ENCODE data around the gene ATP5F1A.
A peak's percentile ranks its signal among the peaks of the same experiment; 100 is the strongest.
"Not testable (repeated sequence)": the region's sequence is repeated elsewhere in the genome, so short reads cannot be mapped to it uniquely, and the experiment has no call there.

Gene ATP5F1A

GRCh38 chr18:46097801-46098615 lies at the start of gene ATP5F1A:
TSS of gene ATP5F1A (minus strand) at chr18:46098296. CDS start at chr18:46098231, 65 bp downstream.
- DNase-seq: peak; percentile 87

DNA sequence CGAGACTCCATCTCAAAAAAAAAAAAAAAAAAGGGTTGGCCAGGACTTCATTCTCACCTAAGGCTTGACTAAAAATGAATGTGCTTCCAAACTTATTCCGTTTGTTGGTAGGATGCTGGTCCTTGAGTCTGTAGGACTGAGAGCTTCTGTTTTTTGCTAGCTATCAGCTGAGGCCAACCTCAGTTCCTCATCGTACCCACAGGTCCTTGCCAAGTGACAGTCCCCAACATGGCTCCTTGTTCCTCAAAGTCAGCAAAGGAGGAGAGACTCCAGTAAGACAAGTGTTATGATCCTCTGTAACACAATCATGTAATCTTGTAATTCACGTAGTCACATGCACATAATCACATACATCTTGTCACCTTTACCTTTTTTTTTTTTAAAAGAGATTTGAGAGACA lies 43.1 kb upstream of the ATP5F1A start:
- no peak for DNase-seq

GRCh38 chr18:46140173-46140572 lies 42.1 kb upstream of the ATP5F1A start:
- DNase-seq: no peak

DNA sequence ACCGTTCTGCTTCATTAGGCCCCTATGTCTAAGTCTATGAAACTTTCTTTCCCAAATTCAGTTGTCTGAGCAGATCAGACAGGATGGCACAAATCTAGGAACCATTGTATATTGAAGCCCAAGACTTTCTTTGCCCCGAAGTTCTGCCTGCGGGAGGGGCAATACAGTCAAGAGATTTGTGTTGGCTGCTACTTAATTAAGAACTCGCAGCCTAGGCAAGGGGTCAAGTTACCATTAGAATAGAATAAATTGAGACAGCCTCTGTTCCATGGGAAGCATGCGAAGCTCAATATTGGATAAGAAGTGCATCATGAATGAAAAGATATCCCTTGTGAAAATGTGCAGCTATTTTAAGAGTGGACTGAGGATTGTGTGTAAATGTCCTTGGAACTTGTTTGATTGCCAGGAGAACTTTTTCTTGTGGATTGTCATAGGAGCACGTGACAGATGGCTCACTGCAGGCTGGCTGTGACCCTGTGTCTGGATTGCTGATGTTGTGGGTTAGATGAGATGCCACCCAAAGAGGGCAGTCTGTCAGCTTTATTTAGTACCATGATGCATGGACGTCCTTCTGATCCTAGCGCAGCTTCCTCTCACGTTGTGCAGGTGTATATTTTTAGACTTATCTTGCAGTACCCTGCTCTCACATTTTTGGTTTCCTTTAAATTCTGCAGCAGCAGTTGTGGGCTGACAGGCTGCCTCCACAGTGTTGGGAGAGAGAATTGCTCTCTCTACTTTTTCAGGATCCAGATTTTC lies 37.0 kb upstream of the ATP5F1A start:
- no peak for DNase-seq

DNA sequence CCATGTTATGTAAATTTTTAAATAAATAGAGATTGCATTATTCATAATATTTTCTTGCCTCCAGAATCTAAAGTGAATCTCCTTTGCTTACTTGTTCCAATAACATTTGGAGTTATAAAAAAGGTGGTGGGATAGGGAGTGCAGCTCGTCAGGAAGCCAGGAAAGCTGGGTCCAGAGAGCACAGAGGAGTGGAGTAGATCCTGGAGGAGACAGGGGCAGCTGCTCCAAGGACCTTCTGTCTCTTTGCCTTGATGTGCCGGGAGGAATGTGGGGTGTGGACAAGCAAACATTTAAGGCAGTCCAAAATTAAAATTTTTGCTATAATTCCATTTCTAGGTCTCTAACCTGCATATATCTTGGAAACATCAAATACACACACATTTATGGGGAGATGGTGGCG lies 35.4 kb upstream of the ATP5F1A start:
- no peak for DNase-seq

- not testable (repeated sequence) for DNase-seq
Observed at GRCh38 chr18:46130549-46130948, 32.5 kb upstream of the ATP5F1A start.

GRCh38 chr18:46130061-46130460 lies 32.0 kb upstream of the ATP5F1A start:
- DNase-seq: no peak

- not testable (repeated sequence) for DNase-seq
Observed at GRCh38 chr18:46126625-46127024, 28.5 kb upstream of the ATP5F1A start.

DNA sequence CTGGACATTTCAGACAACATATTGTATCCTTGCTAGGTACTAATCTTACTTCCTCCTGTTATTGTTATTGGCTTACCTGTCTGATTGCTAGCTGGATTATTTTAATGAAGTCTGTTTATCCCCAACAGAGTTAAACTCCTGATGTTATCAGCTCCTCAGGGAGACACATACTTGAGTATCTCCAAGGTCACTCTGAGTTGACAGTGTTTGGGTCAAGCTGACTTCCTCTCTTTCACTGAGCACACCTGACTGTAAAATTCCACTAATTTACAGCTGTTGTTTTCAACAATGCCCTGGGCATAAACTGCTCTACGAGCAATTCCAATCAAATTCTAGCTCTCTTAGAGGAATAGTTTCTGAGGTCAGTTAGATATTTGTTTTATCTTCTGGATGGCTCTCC lies 15.7 kb upstream of the ATP5F1A start:
- no peak for DNase-seq

GRCh38 chr18:46110406-46110805 lies 12.3 kb upstream of the ATP5F1A start:
- no peak for DNase-seq

GRCh38 chr18:46109386-46109785 lies 11.3 kb upstream of the ATP5F1A start:
- no peak for DNase-seq

GRCh38 chr18:46104128-46104911 lies 6.2 kb upstream of the ATP5F1A start, which contains the start of gene HAUS1:
TSS of gene HAUS1 (plus strand) at chr18:46104385. CDS start at chr18:46104412, 27 bp downstream.
- peak; percentile 82 for DNase-seq

- DNase-seq: no peak
Observed at GRCh38 chr18:46099463-46099862, 1.4 kb upstream of the ATP5F1A start.

DNA sequence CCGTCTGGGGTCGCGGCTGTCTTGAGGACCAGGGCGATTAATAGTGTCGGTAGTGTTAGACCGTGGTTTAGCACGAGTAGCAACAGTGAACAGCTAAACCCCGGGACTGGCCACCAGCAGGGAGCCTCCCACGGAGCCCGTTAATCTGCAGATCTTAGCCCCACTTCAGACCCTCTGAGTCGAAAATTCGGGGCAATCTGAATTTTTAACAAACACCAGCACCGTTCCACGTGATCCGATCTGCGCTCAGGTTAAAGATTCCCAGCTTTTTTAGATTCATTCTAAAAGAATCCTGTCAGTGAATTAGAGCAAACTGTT lies 479 bp upstream of the ATP5F1A start:
- no peak for DNase-seq

GRCh38 chr18:46097431-46097800 lies 680 bp downstream of the ATP5F1A start:
- DNase-seq: no peak

DNA sequence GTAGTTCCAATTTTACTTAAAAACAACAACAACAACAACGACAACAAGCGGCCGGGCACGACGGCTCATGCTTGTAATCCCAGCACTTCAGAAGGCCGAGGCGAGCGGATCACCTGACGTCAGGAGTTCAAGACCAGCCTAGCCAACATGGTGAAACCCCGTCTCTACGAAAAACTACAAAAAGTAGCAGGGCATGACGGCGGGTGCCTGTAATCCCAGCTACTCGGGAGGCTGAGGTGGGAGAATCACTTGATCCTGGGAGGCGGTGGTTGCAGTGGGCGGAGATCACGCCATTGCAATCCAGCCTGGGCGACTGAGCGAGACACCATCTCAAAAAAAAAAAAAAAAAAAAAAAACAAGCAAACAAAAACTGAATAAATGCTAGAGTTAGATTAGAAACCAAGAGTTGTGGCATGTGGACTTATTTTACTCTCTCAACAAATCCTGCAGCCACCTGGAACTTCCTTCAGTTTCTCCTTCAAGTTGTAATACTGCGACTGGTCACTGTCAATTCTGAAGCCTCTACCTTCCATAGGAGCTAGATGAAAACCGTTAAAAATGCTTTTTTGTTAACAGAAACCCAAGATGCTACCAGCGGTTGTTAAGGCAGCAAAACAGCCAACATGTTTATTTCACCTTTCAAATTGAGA lies 1.3 kb downstream of the ATP5F1A start:
- DNase-seq: no peak

- DNase-seq: no peak
Observed at GRCh38 chr18:46095532-46095931, 2.6 kb downstream of the ATP5F1A start.

GRCh38 chr18:46088501-46088900 lies 9.6 kb downstream of the ATP5F1A start:
- DNase-seq: not testable (repeated sequence)

DNA sequence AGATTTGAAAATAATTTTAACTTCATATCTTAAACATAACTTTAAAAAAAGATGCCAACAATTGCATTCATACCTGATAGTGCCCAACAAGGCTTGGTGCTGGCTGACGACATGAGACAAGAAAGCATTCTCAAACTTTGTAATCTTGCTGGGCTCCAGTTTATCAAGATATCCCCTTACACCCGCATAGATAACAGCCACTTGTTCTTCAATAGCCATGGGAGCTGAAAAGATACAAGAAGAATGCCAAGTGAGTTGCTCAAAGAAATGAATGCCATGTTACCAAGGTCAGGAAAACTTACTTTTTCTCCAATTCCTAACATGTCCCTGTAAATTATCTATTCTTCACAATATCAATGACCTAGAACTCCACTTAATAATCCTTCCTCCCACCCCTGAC lies 13.7 kb downstream of the ATP5F1A start:
- no peak for DNase-seq

DNA sequence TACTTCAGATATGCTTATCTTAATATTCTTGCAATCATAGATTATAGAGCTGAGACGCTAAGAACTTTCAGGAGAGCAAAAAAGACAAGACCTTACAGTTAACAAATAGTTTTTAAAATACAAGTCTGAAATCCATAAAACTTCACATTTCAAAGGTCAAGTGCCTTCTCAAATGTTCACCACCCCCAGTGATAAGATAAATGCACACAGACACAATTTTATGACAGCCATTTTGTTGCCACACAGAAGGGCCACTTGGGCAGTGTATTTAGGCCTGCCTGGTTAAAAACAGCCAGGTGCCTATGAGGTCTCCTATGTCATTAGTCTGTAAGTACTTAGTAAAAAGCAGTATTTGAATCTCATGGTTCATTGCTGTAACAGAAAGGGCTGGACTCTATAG lies 17.9 kb downstream of the ATP5F1A start:
- no peak for DNase-seq

- no peak for DNase-seq
Observed at GRCh38 chr18:46079336-46079735, 18.8 kb downstream of the ATP5F1A start.

DNA sequence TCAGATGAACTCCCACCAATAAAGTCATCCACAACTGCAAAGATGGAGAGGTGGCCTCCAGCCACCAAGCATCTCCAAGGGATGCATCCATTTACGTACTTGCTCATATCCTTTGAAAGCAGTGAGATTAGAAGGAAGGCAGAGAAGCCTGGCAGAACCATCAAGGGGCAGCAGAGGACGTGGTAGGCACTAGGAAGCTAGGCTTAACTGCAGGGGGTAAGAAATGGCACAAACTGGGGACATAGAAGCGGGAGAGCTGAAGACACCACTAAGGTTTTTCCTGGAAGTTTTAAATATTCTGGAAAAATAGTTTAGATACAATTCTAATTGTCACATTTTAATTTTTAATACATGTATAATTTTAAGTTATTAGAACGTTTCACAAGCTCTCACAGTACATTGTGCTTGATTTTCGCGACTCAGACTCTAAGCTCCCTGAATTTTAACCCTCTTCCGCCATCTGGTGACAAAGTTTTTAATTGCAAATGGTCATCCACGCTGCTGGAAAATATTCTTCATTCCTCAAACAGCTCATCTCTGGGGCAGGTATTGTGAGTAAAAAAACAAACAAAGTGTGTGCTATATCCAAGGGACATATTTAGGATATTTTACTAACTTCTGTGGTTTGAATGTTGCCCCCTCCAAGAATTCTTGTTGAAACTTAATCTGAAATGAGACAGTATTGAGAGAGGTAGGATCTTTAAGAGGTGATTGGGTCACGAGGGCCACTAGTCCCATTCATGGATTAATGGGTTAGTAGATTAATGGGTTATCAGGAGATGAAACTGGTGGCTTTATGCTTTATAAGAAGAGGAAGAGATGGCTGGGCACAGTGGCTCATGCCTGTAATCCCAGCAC lies 24.4 kb downstream of the ATP5F1A start:
- peak; percentile 41 for DNase-seq

Measured in stimulated activated CD4-positive, alpha-beta T cell treated with anti-CD3 and anti-CD28 coated beads, Interleukin-1b, Interleukin-23, amount 100 ng/mL, for 48 hours (primary cell).